Dendritic cell treated with granulocyte-macrophage colony-stimulating factor and Interleukin-4, amounts not matched to agents 40 ng/mL and 50 ng/mL, for 4 days (primary cell): Measurements from ENCODE around the gene TANC2.

Experiments
- H3K27ac Mint-ChIP-seq: one replicate; pipeline ENCODE4 v1.8.0; 2022; ENCODE audit warnings: mild to moderate bottlenecking, mixed read lengths
- H3K27me3 Mint-ChIP-seq: one replicate; pipeline ENCODE4 v1.8.0; 2022; ENCODE audit warnings: mild to moderate bottlenecking, mixed read lengths
- H3K36me3 Mint-ChIP-seq: one replicate; pipeline ENCODE4 v1.8.0; 2022; ENCODE audit warnings: low read depth, mixed read lengths
- H3K4me1 Mint-ChIP-seq: one replicate; pipeline ENCODE4 v1.8.0; 2022; ENCODE audit warnings: low read depth, mixed read lengths
- H3K4me3 Mint-ChIP-seq: one replicate; pipeline ENCODE4 v1.8.0; 2022; ENCODE audit warnings: mild to moderate bottlenecking, moderate library complexity, mixed read lengths
- H3K9me3 Mint-ChIP-seq: one replicate; pipeline ENCODE4 v1.8.0; 2022; ENCODE audit warnings: mixed read lengths
- intact Hi-C: fragments of 100-400 bp; cut with micrococcal nuclease; formaldehyde crosslinking; loops from one replicate; pipeline ENCODE4 v1.15.0; 2022

The TANC2 gene

GRCh38 chr17:62965686-62966425 lies at the start of gene TANC2:
Gene TANC2 (plus strand): TSS chr17:62966235. CDS start chr17:63009560, 43,325 bp downstream.
- Mint-ChIP-seq H3K27ac (peak within 1 kb of the TSS; percentile 85), H3K27me3 (peaks cover 13% of the 10 kb centered on the region), H3K9me3 (no peaks in the 10 kb centered on the region), H3K4me3 (peak within 1 kb of the TSS; percentile 82), H3K36me3 (no peaks in the 10 kb centered on the region), H3K4me1 (peaks cover 22% of the 10 kb centered on the region)
- intact Hi-C loops: loop anchor here (5.0 kb wide), 1 partner anchor 414 kb away; no protein-coding TSS in a partner anchor

- peaks cover 9% of the 10 kb centered on the region for H3K4me1 Mint-ChIP-seq
- no peak overlapping the region for H3K27ac Mint-ChIP-seq
- no peak overlapping the region for H3K4me3 Mint-ChIP-seq
- H3K27me3 Mint-ChIP-seq: peaks cover 3% of the 10 kb centered on the region
- intact Hi-C loops: no loop called here
- no peaks in the 10 kb centered on the region for H3K36me3 Mint-ChIP-seq
- H3K9me3 Mint-ChIP-seq: peaks cover 9% of the 10 kb centered on the region
Measured at GRCh38 chr17:62916684-62917571, 49.1 kb upstream of the TANC2 start.

GRCh38 chr17:62919388-62919787 lies 46.6 kb upstream of the TANC2 start:
- Mint-ChIP-seq H3K4me1 (peaks cover 9% of the 10 kb centered on the region), H3K36me3 (no peaks in the 10 kb centered on the region), H3K27me3 (peaks cover 2% of the 10 kb centered on the region), H3K9me3 (no peaks in the 10 kb centered on the region), H3K4me3 (no peak overlapping the region), H3K27ac (no peak overlapping the region)
- intact Hi-C loops: no loop called here

GRCh38 chr17:62920300-62920699 lies 45.7 kb upstream of the TANC2 start:
- H3K4me1 Mint-ChIP-seq: peaks cover 9% of the 10 kb centered on the region
- H3K27me3 Mint-ChIP-seq: peaks cover 2% of the 10 kb centered on the region
- H3K36me3 Mint-ChIP-seq: no peaks in the 10 kb centered on the region
- H3K9me3 Mint-ChIP-seq: no peaks in the 10 kb centered on the region
- H3K27ac Mint-ChIP-seq: no peak overlapping the region
- intact Hi-C loops: no loop called here
- H3K4me3 Mint-ChIP-seq: no peak overlapping the region

GRCh38 chr17:62921817-62922216 lies 44.2 kb upstream of the TANC2 start:
- no peaks in the 10 kb centered on the region for H3K9me3 Mint-ChIP-seq
- no peaks in the 10 kb centered on the region for H3K36me3 Mint-ChIP-seq
- H3K4me3 Mint-ChIP-seq: no peak overlapping the region
- H3K4me1 Mint-ChIP-seq: peaks cover 2% of the 10 kb centered on the region
- H3K27me3 Mint-ChIP-seq: peaks cover 2% of the 10 kb centered on the region
- no peak overlapping the region for H3K27ac Mint-ChIP-seq
- intact Hi-C loops: no loop called here

- Mint-ChIP-seq H3K27ac (no peak overlapping the region), H3K9me3 (no peaks in the 10 kb centered on the region), H3K4me3 (no peak overlapping the region), H3K27me3 (peaks cover 2% of the 10 kb centered on the region), H3K4me1 (no peaks in the 10 kb centered on the region), H3K36me3 (no peaks in the 10 kb centered on the region)
- intact Hi-C loops: no loop called here
Measured at GRCh38 chr17:62923258-62924150, 42.5 kb upstream of the TANC2 start.

GRCh38 chr17:62925267-62925836 lies 40.7 kb upstream of the TANC2 start:
- intact Hi-C loops: no loop called here
- Mint-ChIP-seq H3K27ac (no peak overlapping the region), H3K9me3 (no peaks in the 10 kb centered on the region), H3K27me3 (no peaks in the 10 kb centered on the region), H3K4me1 (no peaks in the 10 kb centered on the region), H3K36me3 (no peaks in the 10 kb centered on the region), H3K4me3 (no peak overlapping the region)

GRCh38 chr17:62927083-62927482 lies 39.0 kb upstream of the TANC2 start:
- Mint-ChIP-seq H3K4me3 (no peak overlapping the region), H3K4me1 (no peaks in the 10 kb centered on the region), H3K9me3 (no peaks in the 10 kb centered on the region), H3K27ac (no peak overlapping the region), H3K36me3 (no peaks in the 10 kb centered on the region), H3K27me3 (no peaks in the 10 kb centered on the region)
- intact Hi-C loops: no loop called here

- Mint-ChIP-seq H3K27me3 (no peaks in the 10 kb centered on the region), H3K36me3 (no peaks in the 10 kb centered on the region), H3K9me3 (no peaks in the 10 kb centered on the region), H3K4me3 (no peak overlapping the region), H3K4me1 (peaks cover 4% of the 10 kb centered on the region), H3K27ac (no peak overlapping the region)
- intact Hi-C loops: no loop called here
Measured at GRCh38 chr17:62929320-62929719, 36.7 kb upstream of the TANC2 start.

- Mint-ChIP-seq H3K4me3 (no peak overlapping the region), H3K4me1 (peaks cover 5% of the 10 kb centered on the region), H3K9me3 (no peaks in the 10 kb centered on the region), H3K36me3 (no peaks in the 10 kb centered on the region), H3K27ac (no peak overlapping the region), H3K27me3 (peaks cover 5% of the 10 kb centered on the region)
- intact Hi-C loops: no loop called here
Measured at GRCh38 chr17:62931101-62931500, 34.9 kb upstream of the TANC2 start.

- no peak overlapping the region for H3K27ac Mint-ChIP-seq
- H3K4me3 Mint-ChIP-seq: no peak overlapping the region
- peaks cover 5% of the 10 kb centered on the region for H3K4me1 Mint-ChIP-seq
- intact Hi-C loops: no loop called here
- H3K9me3 Mint-ChIP-seq: no peaks in the 10 kb centered on the region
- H3K27me3 Mint-ChIP-seq: peaks cover 10% of the 10 kb centered on the region
- H3K36me3 Mint-ChIP-seq: no peaks in the 10 kb centered on the region
Measured at GRCh38 chr17:62933501-62934385, 32.3 kb upstream of the TANC2 start.

- peaks cover 5% of the 10 kb centered on the region for H3K4me1 Mint-ChIP-seq
- H3K27me3 Mint-ChIP-seq: peaks cover 10% of the 10 kb centered on the region
- no peaks in the 10 kb centered on the region for H3K36me3 Mint-ChIP-seq
- no peaks in the 10 kb centered on the region for H3K9me3 Mint-ChIP-seq
- intact Hi-C loops: no loop called here
- no peak overlapping the region for H3K4me3 Mint-ChIP-seq
- H3K27ac Mint-ChIP-seq: no peak overlapping the region
Measured at GRCh38 chr17:62935098-62935497, 30.9 kb upstream of the TANC2 start.

GRCh38 chr17:62935523-62935922 lies 30.5 kb upstream of the TANC2 start:
- Mint-ChIP-seq H3K9me3 (peaks cover under 1% of the 10 kb centered on the region), H3K27me3 (peaks cover 10% of the 10 kb centered on the region), H3K4me1 (peaks cover 5% of the 10 kb centered on the region), H3K4me3 (no peak overlapping the region), H3K27ac (no peak overlapping the region), H3K36me3 (no peaks in the 10 kb centered on the region)
- intact Hi-C loops: no loop called here
